ENCODE measurements around the gene PMEPA1.

The PMEPA1 gene

DNA sequence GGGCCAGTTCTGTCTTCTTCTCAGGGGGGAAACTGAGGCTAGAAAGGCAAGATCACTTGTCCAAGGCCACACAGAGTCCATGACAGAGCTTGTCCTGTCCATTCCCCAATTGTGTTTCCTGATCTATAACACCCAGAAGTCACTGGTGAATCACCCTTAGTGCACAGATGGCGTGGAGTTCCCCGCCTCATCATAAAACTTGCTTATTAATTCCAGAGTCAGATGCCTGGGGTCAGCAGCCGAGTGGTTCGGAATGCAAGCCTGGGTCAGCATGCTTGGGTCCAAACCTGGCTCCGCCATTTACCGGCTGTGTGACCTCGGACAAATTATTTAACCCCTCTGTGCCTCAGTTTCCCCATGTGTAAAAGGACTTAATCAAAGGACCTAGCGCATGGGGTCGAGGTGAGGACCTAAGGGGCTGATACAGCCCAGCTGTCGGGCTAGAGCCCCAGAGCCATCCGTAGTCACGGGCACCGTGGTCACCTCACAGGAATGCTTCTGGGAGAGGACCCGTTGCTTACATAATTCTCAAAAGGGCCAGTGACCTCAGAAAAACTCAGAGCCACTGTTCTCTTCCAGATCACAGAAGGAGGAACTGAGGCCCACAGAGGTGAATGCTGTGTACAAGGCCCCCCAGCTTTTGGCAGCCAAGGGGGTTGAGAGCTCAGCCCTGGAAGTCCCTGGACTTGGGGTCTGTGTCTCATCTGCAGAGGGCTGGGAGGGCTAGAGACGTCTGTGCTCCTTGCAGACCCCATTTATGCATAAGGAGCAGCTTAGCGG lies 88.2 kb downstream of the PMEPA1 start:
- DNase-seq: no peak

DNA sequence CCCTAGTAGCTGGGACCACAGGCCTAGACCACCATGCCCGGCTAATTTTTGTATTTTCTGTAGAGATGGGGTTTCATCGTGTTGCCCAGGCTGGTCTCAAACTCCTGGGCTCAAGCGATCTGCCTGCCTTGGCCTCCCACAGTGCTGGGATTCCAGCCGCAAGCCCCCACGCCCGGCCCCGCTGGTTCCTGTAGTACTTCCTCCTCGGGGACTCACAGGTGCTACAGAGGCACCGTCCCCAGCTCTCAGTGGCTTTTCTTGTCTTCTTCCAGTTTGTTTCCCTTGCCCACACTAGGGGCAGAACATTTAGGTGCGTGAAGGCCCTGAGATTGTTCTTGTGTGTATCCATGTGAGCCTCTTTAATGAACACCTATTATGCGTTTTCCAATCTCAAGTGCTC lies 88.8 kb downstream of the PMEPA1 start:
- DNase-seq: no peak

DNA sequence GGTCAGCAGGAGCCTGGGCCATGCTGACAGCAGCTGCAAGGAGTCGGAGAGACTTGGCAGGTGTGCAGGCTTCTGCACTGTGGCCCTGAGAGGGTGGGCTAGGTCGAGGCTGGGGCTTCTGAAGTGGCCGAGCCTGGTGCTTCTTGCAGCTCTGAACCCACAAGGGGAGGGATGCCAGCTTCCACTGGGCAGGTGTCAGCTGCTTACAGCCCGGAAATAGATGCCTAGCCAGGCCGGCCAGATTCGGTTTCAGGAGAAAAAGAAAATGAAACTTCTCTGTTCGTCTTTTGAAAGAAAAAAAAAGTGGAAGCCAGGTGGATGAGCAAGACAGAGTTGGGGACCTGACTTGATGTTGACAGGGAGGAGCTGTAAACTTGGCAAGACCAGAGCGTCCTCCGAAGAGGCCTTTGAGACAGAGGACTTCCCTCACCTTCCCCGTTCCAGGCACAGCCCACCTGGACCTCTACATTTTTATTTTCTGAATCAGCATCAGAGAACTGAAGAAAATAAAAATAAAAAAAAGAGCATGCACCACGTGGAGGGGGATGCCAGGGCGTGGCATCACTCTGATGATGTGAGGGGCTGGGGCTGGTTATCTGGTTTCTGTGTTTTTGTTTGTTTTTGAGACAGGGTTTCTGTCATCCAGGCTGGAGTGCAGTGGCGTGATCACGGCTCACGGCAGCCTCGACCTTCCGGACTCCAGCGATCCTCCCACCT lies 89.4 kb downstream of the PMEPA1 start, which contains the start of gene ZBP1:
Gene ZBP1, minus strand, starts transcription at position 153 of the 717 bp plus-strand sequence. Its CDS starts 131 bp downstream, at position 22.
- no peak for DNase-seq

DNA sequence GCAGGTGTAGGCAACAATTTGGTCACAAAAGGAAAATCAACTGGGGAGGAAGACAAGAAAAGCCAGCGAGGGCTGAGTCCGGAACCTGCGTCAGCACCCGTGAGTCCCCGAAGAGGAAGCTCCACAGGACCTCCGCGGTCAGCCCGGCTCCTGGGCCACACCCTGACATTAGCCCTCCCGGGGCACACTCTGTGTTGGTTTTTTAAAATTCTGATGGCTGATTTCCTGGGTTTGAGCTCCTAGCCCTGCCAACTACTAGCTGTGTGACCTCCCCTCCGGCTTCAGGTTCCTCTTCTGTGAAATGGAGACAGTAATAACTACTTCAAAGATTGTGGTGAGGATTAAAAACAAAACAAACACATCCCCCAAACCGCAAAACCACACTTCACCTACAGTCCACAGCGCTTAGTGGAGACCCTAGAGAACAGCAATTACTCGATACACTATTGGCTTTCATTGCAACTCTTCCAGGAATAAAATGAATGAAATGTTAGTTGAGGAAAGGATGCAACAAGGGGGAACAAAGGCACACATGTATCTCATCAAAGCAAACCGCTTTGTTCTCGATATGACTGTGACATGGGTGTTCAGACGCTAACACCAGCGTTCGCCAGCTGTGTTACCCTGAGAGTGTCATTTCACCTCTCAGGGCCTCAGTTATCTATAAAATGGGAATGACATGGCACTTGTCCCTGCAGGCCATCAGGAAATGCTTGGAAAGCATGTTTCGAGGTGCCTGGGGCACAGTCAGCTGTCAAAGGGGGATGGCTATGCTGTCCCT lies 90.6 kb downstream of the PMEPA1 start:
- no peak for DNase-seq

DNA sequence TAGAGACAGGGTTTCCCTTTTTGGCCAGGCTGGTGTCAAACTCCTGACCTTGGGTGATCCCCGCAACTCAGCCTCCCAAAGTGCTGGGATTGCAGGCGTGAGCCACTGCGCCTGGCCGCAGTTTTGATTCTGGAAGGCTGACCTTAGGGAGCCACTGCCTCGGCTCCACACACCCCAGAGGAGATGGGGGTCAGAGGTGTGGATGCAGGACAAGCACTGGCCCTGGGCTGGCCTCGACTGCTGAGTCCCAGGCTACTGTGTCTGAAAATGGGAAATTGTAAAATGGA lies 91.1 kb downstream of the PMEPA1 start:
- DNase-seq: no peak

DNA sequence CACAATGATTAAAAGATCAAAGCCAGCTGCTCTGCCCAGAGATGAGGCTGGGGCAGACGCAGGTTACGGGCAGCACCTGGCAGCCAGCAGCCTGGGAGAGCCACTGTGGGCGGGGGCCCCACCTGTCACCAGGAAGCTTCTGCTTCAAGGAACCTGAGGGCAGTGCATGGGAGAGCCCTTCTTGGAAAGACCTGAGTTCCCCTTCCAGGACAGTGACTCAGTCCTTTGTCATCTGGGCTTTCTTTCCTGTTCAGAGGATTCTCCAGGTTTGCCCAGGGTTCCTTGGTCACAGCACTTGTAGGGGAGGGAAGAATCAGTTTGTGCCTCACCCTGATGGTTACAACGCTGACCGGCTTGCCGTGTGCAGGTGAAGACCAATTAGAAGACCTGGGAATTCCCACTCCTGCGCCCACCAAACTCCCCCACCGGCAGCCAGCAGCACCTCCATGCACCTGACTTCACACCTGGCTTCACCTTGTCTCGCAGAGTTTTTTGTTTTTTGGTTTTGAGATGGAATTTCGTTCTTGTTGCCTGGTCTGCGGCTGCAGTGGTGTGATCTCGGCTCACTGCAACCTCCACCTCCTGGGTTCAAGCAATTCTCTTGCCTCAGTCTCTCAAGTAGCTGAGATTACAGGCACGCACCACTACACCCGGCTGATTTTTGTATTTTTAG lies 91.6 kb downstream of the PMEPA1 start:
- no peak for DNase-seq

DNA sequence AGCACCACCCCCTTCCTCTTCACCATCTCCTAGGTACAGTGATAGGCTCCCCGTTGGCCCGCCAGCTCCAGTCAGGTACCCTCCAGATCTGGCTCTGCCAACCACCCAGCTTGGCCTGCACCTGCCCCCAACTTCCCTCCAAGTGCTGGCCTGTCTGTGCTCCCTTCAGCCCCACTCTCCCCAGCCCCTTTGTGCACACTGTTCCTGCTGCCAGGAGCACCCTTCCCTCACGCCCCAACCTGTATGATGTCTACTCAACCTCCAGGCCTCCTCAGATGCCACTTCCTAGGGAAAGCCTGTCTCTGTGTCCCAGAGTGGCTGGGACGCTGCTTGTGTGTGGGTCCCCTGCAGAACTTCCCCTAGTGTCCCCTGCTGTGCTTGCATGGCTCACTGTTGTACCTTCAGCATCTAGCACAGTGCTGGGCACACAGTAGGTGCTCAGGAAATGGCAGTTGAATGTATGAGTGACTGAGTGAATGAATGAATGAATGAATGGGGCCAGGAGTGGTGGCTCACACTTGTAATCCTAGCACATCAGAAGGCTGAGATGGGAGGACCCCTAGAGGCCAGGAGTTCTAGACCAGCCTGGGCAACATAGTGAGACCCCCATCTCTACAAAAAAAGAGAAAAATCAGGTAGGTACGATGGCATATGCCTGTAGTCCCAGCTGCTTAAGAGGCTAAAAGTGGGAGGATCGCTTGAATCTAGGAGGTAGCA lies 92.6 kb downstream of the PMEPA1 start:
- no peak for DNase-seq

DNA sequence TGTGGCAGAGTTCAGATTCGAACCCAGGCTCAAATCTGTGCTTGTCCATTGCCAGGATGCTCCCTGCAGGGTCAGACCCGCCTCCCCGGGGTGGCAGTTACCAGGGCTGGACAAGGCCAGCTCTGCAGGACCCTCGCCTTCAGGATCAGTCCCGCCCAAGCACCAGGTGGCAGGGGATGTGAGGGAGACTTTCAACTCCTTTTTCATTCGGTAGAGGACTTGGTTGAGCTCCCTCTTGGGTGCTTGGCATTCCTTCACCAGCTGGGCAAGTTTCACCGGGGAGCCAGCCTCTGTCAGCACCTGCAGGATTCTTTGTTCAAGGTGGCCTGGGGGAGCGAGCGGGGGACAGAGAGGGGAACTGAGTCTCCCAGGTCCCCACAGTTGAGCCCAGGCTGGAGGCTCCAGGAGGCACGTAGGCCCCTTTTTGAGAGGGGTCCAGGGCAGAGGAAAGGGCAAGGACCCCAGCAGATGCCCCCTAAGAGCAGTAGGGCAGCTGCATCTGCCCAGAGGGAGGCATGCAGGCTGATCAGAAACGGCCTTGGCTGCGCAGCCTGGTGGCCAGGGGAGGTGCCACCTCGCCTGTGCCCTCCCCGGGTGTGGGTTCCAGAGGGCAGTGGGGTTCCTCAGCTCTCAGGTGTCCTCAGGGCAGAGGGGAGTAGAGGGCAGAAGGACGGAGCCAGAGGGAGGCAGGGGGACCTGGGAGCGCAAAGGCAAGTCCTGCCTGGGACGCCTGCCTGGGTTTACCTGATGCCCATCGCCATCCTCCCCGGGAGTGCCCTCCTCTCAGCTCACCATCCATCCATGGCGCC lies 93.5 kb downstream of the PMEPA1 start:
- no peak for DNase-seq

DNA sequence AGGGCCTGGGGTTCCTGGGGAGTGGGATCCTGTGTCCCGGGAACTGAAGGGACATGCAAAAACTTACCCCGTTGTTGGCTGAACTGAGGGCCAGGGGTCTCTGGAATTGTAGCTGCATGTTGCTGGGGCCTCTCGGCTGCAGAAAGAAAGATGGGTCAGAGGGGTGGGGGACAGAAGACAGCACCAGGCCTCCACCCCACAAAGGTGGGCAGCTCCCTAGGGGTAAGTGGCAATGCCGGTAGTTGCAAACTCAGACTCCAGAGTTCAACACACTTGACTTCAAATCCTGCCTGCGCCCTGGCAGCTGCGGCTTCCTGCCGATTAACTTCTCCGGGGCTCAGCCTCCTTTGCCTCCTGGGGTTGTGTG lies 94.4 kb downstream of the PMEPA1 start:
- DNase-seq: no peak

DNA sequence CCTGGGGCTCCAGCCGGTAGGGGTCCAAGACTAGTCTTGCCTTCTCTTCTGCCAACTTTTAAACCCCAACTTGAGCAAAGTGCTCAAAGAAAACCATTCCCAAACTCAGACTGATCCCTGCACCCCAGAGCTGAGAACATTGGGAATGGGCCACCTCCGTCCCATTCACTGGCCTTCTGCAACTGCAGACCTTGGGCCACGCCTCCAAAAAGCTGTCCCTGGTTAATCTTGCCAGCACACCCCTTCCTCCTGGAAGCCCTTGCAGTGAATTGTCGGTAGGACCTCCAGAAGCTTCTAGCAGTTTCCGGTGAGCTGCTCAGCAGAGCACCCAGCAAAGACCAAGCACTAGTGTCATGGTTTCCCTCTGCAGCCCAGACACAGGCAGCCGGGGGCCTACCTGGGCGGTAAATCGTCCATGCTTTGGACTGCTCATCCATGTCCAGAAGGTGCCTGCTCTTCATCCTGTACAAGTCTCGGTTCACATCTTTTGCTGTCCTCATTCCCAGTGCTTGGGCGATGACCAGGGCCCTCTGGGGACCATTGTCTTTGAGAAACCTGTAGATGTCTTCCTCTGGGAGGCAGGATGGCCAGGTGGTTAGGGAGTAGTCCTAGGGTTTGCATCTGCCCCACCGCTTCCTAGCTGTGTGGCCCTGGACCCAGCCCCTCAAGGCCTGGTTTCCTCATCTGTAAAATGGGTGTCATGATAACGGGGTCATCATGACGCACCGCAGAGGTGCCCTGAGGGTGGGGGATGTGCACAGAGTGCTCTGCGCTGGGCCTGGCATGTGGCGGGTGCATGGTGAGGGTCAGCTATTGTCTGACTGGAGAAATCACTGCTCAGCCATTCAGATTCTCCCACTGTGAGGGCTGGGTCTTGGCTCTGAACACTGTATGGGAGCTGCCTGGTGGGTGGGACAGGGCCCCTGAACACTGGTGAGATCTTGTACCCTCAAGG lies 95.0 kb downstream of the PMEPA1 start:
- DNase-seq: no peak

DNA sequence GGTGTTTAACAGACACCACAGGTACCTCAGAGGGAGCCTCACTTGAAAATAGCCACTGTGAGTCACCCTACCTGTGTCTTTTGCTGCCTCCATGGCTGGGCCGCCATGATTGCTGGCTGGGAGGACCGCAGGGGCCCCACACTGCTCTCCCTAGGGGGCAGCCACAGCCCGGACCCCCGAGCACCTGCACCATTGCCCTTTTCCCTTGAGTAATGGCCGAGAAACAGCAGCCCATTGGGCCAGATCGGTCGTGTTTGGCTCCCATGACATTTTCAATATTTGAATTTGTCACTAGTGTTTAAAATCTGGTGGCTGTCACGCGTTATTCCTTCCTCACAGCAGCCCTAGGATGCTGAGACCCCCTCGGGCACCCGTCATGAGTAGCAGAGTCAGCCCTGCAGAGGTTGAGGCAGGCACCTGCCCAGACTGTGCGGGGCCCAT lies 96.3 kb downstream of the PMEPA1 start:
- DNase-seq: no peak

DNA sequence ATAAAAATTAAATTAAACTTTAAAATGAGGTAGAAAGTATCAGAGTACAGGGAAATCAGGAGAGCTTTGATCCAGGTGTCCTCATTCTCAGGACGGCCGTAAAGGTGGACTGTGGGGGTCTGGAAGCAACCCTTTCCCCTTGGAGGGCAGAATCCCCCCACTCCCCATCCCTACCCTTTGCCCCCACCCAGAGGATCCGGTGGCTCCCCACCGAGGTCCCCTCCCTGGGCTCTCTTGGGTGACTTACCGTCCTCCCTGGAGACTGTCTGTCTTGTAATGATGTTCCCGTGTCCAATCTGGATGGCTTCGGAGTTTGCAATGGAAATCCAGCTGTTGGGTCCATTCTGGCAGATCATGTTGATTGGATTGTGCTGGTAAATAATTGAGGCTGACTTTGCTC lies 96.9 kb downstream of the PMEPA1 start:
- DNase-seq: no peak

DNA sequence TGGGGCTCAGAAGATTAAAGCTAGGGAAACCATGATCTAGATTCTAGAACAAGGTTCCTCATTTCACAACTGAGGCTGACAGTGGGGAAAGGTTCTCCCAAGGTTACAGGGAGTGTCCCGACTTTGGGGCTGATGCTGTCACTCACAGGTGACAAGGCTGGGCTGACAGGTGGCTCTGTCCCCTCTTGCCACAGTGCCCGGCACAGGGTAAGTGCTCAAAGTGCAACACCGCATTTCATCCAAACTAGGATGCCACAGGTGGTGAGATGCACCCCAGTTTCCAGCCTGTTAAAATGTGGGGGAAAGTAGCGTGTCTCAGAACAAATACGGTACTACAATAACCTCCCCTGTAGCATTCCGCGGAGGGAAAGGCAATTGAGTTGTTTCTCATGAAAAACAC lies 97.4 kb downstream of the PMEPA1 start:
- no peak for DNase-seq

DNA sequence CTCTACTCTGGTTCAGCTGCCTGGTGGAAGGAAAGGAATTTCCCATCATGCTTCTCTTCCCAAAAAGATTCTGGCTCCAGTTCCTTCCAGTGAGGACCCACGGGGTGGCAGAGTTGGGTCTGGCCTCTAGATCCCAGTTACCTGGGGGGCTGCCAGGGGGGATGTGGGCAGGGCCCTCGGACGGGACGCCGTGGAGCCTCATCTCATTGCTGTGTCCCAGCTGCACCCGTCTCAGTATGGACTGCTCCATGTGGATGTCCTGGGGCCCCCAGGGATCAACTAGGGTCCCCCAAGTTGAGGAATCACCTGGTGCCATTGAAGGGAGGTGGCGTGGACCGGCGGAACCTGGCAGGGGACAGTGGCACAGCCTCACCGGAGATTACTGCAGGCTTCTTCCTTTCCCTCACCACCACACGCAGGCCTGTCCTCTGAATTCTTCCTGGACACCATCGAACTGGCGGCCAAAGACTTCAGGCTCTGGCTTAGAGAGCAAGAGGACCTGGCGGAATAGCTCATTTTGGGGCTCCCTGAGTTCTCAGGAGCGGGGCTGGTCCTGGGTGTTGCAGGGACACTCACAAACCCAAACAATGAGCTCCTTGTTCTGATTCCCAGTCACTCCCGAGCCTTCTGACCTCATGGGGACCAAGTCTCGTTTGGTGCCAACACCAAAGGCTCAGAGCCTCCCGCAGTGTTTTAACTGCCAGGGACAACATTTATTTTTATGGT lies 98.1 kb downstream of the PMEPA1 start:
- DNase-seq: no peak

DNA sequence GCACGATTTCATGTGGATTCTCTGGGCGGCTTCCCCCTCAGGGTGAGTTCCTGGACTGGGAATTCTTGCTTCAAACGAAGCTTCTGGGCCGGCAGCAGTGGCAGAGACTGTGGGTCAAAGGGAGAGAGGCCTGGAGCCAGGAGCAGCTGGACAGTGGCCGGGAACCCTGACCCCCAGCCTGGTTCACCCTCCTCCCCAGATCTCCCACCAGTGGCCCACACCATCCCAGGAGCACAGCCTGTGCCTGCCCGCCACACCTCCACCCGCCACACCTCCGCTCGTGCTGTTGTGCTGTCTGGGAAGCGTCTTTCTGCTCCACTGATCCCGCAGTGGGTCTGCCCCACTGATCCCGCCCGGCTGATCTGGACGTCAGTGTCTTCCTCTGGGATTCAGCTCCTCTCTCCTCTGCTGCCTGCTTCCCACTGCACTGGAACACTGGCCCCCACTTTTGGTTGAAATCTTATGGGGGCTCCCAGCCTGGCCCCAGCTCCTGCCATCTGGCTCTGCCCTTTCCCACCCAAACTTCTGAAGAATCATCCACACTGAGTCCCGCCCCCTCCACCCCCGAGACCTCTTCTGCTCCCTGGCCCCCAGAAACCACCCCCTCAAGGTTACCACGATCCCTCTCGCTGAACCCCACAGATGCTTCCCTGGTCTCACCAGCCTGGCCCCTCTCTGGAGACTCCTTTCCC lies 99.4 kb downstream of the PMEPA1 start:
- DNase-seq: no peak

DNA sequence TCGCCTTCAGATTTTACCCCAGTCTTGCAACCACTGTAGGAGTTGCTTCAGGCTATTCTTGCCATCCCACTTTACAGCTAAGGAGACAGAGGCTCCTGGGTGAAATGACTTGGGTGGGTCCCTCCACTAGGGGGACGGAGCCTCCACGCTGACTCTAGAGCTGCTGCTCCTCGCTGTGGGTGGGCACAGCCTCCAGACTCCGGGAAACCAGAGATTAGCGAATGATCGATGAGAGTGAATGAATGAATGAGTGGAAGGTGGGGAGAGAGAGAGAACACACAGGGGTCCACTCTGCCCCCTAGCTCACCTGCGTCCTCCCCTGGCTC lies 100.0 kb downstream of the PMEPA1 start:
- DNase-seq: no peak

DNA sequence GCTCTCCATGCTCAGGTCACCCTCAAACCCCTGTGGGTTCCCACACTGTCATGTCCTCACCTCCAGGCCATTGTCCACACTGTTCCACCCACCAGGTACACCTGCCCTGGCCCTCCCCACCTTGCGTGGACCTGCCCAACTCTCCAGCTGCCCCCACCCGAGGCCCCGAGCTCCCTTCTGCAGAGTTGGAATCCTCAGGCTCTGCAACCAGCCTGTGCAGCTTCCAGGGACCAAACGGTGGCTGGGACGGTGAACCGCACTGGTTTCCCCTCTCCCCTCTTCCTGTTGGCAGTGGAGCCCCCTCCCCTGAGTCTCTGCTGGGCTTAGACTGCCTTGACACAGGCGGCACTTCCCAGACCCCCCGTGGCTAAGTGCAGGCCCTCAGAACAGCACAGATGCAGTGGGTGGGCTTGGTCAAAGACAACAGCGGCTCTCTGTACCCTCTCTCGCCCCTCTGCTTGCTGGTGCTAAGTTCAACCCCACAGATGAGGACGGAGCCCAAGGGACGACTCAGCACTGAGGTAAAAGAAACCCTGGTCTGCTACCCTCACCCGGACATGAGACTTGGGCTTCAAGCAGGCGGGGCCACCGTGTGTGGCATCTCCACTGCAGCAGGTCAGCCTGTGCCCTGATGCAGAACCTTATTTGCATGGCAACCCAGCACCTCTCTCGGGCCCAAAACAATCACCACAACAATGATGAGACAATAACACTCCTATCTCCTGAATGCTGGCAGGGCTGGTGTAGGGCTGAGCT lies 100.6 kb downstream of the PMEPA1 start:
- no peak for DNase-seq

DNA sequence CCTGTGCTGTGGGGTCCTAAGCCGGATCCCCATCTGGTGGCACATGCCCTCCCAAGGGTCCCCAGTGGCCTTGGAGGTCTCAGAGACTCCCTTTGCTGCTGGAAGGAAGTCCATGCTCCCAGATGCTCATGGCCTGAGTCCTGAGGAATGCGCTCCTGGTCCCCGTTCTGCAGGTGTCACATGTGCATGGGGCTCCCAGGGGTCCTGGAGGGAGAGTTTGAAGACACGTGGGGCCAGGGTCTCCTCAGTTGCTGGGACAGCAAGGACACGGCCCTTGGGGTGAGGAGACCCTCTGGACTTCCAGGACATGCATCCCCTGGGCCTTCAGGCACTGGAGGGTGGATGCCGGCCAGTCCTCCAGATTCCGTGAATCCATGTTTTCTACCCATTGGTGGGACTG lies 101.3 kb downstream of the PMEPA1 start:
- no peak for DNase-seq

Data from fibroblast of skin of back (primary cell).